NT2/D1 (cell line): Measurements from ENCODE around the gene NT5DC2.

Experiments used
- DNase-seq: peaks from one replicate; pipeline ENCODE4 v3.0.0-alpha.2; 2011; ENCODE audit warnings: low read depth, low spot score
- H3K27me3 ChIP-seq: 2 replicates; pipeline ENCODE4 v1.6.0; 2011; ENCODE audit warnings: mild to moderate bottlenecking; ENCODE audit not compliant: insufficient read length, insufficient read depth
- H3K36me3 ChIP-seq: 2 replicates; pipeline ENCODE4 v1.6.1; 2011; ENCODE audit warnings: mild to moderate bottlenecking, low read length, mixed read lengths; ENCODE audit not compliant: insufficient read depth, insufficient read length
- H3K4me1 ChIP-seq: 2 replicates; pipeline ENCODE4 v1.5.1; 2011; ENCODE audit not compliant: insufficient read depth, insufficient read length
- H3K4me3 ChIP-seq: 2 replicates; pipeline ENCODE4 v1.5.1; 2011; ENCODE audit warnings: low read depth; ENCODE audit not compliant: insufficient read length
- H3K9ac ChIP-seq: 2 replicates; pipeline ENCODE4 v1.6.0; 2011; ENCODE audit warnings: low read depth; ENCODE audit not compliant: insufficient read length
- H3K9me3 ChIP-seq: 2 replicates; pipeline ENCODE4 v1.5.1; 2011; ENCODE audit warnings: mild to moderate bottlenecking, low read length; ENCODE audit not compliant: insufficient read depth
- SUZ12 ChIP-seq: IDR thresholded peaks from 2 replicates; pipeline ENCODE4 v1.6.1; 2011; ENCODE audit not compliant: insufficient read length, insufficient read depth; ENCODE audit errors: extremely low read depth
- YY1 ChIP-seq: IDR thresholded peaks from 2 replicates; pipeline ENCODE4 v1.6.1; 2011; ENCODE audit not compliant: insufficient read length, insufficient read depth
- ZNF274 ChIP-seq: IDR thresholded peaks from 2 replicates; pipeline ENCODE4 v1.6.1; 2011; ENCODE audit warnings: mild to moderate bottlenecking, low read depth, low read length

Gene NT5DC2

DNA sequence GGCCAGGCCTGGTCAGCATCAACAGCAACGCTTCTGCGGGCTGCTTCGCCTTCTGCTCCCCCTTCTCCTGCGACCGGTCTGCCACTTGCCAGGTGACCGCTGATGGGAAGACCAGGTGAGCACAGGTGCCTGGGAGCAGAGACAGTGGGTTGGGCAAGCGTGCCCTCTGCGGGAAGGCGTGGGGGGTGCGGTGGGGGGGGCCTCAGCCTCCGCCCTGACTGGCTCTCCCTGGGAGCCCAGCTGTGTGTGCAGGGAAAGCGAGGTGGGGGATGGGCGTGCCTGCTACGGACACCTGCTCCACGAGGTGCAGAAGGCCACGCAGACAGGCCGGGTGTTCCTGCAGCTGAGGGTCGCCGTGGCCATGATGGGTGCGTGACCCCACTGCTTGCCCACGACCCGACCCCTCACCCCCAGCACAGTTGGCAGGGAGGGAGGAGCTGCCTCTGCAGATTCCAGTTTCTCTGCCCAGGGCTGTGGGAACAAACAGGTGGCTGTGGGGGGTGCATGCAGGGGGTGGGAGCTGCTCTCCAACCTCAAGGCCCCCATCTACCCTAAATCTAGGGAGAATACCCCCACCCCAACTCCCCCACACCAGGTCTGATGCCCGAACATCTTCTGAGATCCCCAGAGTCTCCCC lies 29.8 kb downstream of the NT5DC2 start:
- Histone ChIP-seq H3K4me3 (no peak overlapping the region), H3K9me3 (no peaks in the 10 kb centered on the region), H3K9ac (no peak overlapping the region), H3K27me3 (peaks cover 2% of the 10 kb centered on the region), H3K4me1 (peaks cover 30% of the 10 kb centered on the region), H3K36me3 (no peaks in the 10 kb centered on the region)
- no peak for DNase-seq
- TF ChIP-seq ZNF274: no peak
- no peak for TF ChIP-seq SUZ12
- no peak for TF ChIP-seq YY1

DNA sequence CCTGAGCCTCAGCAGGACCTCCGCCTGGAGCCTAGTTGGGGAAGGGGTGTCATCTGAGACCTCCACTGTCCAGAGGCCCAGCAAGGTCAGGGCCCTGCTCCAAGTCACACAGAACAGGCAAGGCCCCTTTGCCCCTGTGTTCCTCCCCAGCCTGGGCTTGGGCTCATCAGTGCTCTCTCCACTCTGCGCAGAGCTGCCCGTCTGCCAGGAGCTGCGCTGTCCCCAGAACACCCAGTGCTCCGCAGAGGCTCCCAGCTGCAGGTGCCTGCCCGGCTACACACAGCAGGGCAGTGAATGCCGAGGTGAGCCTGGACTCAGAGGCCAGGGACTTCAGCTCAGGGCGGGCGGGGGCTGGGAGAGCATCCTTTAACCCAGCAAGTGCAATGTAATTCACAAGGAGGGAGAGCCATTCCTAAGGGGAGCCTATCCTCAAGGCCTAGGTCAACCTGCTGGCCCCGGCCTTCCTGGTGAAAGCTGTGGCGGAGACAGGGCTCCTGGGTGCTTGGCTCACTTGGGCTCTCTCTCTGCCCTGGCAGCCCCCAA lies 30.8 kb downstream of the NT5DC2 start:
- DNase-seq: no peak
- peaks cover 30% of the 10 kb centered on the region for H3K4me1 ChIP-seq
- no peaks in the 10 kb centered on the region for H3K9me3 ChIP-seq
- H3K36me3 ChIP-seq: no peaks in the 10 kb centered on the region
- H3K4me3 ChIP-seq: no peak overlapping the region
- peaks cover 6% of the 10 kb centered on the region for H3K27me3 ChIP-seq
- H3K9ac ChIP-seq: no peak overlapping the region
- TF ChIP-seq YY1 (no peak), ZNF274 (no peak), SUZ12 (no peak)

DNA sequence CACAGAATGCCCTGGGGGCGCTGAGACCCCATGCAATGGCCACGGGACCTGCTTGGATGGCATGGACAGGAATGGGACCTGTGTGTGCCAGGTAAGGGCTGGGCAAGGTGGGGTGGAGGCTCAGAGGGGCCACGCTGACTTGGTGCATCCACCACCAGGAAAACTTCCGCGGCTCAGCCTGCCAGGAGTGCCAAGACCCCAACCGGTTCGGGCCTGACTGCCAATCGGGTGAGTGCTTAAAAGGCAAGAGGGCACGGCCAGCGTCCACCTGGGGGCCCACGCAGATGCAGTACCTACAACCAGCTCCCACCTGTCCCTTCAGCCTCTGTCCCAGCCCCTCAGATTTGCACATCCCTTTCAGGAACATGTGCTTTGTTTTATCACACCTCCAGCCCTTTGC lies 31.7 kb downstream of the NT5DC2 start:
- H3K4me1 ChIP-seq: peaks cover 28% of the 10 kb centered on the region
- no peaks in the 10 kb centered on the region for H3K36me3 ChIP-seq
- peaks cover 6% of the 10 kb centered on the region for H3K27me3 ChIP-seq
- no peaks in the 10 kb centered on the region for H3K9me3 ChIP-seq
- H3K4me3 ChIP-seq: no peak overlapping the region
- H3K9ac ChIP-seq: no peak overlapping the region
- no peak for DNase-seq
- no peak for TF ChIP-seq YY1

DNA sequence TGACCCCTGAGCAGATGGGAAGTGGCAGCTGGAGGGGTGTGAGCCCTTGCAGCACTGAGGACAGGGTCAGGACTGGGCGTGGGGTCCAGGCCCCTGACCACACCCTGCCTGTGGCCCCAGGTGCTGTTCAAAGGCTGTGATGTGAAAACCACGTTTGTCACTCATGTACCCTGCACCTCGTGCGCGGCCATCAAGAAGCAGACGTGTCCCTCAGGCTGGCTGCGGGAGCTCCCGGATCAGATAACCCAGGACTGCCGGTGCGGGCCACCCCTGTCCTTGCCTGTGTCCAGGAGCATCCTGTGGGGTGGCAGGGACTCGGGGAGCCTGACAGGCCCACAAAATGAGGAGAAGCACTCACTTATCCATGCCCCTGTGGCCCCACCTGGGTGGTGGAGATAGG lies 32.6 kb downstream of the NT5DC2 start:
- Histone ChIP-seq H3K9me3 (no peaks in the 10 kb centered on the region), H3K27me3 (peaks cover 3% of the 10 kb centered on the region), H3K4me3 (no peak overlapping the region), H3K9ac (no peak overlapping the region), H3K36me3 (no peaks in the 10 kb centered on the region), H3K4me1 (peaks cover 21% of the 10 kb centered on the region)
- TF ChIP-seq YY1 (no peak), ZNF274 (no peak), SUZ12 (no peak)
- no peak for DNase-seq

DNA sequence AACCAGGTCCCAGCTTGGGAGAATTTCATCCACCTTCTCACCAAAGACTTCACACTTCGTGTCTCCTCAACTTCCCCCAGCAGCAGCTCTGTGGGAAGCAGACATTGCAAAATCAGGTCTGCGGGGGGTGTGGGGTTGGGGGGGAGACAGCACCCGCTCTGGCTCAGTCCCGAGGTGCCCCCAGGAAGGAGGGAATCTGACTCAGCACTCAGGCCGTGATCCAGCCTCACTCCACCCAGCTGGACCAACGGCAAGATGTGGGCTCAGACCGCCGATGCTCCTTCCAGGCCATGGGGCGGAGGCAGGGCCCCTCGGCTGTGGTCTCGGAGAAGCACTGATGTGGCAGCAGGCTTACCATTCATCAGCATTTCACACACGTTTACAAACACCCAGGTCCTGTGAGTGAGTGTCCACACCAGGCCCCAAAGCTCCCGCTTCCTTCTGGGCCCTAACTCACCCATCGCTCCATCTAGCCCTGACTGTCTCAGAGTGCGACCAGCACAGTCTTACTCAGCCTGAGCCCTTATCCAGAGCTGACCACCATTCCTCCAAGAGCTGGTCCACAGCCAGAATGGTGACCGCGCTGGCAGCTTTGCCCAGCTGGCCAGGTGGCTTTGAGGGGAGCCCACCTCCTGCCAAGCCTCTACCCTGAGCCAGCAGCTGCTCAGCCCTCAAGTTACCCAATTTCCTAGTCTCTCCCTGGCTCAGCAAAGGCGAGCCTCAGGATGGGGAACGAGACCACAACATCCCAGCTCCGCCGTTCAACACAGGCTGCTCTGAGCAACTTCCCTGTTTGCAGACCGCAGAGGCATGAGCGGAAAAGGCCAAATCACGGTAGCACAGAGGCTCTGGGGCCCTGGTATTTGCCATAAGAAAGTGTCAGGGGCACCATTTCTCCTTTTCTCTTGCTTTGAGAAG lies 35.3 kb downstream of the NT5DC2 start:
- Histone ChIP-seq H3K4me3 (no peak overlapping the region), H3K4me1 (peaks cover 10% of the 10 kb centered on the region), H3K36me3 (peaks cover 6% of the 10 kb centered on the region), H3K27me3 (peaks cover 3% of the 10 kb centered on the region), H3K9ac (peak overlapping the region; percentile 8), H3K9me3 (no peaks in the 10 kb centered on the region)
- no peak for DNase-seq
- TF ChIP-seq ZNF274: no peak
- TF ChIP-seq YY1: no peak
- TF ChIP-seq SUZ12: no peak

DNA sequence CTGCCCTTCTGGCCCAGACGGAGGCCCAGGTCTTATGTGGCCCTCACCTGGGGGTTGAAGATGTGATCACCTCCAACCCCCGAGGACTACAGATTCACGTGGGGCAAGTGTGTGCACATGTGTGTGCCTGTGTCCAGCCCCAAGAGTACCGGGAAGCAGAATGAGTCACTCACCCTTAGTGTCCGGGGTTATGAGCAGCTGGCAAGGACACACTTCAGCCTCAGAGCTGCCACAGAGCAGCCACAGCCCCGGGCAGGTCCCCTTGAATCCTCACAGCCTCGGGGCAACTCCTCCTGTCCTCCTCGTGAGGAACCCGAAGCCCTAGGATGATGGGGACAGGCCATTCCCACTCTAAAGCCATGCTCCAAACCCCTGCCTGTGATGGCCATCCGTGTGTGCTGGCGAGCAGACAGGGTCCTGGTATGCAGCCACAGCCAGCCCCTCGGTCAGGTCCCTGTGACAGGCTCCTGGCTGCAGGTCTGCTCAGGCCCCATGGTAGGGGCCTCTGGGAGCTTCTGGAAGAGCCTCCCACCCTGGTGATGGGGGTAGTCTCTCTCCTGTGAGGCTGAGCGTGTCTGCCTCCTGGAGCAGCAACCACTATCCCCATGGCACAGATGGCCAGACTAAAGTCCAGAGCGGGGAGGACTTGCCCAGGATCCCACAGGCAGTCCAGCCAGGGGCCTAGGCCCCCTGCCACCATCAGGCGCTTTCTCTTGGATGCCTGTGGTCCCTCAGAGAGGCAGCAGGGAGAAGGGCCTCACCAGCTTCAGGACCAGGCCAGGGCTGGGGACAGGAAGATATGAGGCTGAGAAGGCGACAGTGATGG lies 37.7 kb downstream of the NT5DC2 start:
- Histone ChIP-seq H3K9me3 (no peaks in the 10 kb centered on the region), H3K36me3 (peaks cover 30% of the 10 kb centered on the region), H3K4me3 (no peak overlapping the region), H3K4me1 (peaks cover 8% of the 10 kb centered on the region), H3K27me3 (peaks cover 3% of the 10 kb centered on the region), H3K9ac (no peak overlapping the region)
- TF ChIP-seq SUZ12 (no peak), ZNF274 (no peak), YY1 (no peak)
- no peak for DNase-seq
